ENCODE results near the gene PLEKHG4B. TPM values are rescaled to one million over a fixed set of nuclear protein-coding genes. Genes with fewer than 3 reads are reported as not detected.

Gene PLEKHG4B
- total RNA-seq, 1 experiment from 2014 or later: 44.3 TPM

DNA sequence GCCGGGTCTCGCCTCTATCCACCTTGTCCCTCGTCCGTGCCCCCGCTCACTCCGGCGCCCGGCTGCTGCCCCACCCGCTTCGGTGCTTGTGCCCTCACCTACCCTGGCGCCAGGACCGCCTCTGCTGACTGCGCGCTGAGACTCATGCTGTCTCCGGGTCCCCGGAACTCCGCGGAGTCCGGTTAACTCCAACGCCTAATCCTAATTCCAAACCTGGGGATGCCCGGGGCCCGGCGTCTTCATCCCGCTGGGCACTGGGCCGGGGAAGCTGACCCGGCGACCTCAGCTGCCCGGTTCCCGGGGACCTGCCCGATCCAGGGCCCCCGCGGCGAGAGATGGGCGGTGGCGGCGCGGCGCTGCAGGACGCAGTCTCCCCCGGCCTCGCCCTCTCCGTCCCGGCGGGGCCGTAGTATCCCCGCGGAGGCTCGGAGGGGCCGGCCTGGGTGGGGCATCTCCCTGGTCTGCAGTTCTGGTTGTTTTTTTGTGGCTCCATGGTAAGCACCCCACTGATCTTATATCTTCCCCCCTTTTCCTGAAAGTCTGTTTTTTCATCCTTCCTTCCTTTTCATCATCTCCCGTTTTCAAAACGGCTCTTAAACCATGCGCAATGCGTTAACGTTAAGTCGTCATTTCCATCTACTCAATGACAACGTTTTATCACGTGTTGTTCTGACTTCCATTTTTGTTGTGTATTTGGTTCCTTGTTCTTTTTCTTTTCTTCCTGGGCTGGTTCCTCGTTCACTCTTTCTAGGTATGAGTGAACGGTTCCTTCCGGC, 41.1 kb upstream of the PLEKHG4B start:
- H3K4ac ChIP-seq (ENCODE audit: low read depth, low read length): no peak overlapping the region
- H4K8ac ChIP-seq (replicated peaks; ENCODE audit: insufficient read length, low read depth, low read length): no peak overlapping the region
- no peaks in the 10 kb centered on the region for H4K20me1 ChIP-seq (ENCODE audit: control insufficient read depth, insufficient read depth, insufficient read length)
- TF ChIP-seq, protein P1, sequence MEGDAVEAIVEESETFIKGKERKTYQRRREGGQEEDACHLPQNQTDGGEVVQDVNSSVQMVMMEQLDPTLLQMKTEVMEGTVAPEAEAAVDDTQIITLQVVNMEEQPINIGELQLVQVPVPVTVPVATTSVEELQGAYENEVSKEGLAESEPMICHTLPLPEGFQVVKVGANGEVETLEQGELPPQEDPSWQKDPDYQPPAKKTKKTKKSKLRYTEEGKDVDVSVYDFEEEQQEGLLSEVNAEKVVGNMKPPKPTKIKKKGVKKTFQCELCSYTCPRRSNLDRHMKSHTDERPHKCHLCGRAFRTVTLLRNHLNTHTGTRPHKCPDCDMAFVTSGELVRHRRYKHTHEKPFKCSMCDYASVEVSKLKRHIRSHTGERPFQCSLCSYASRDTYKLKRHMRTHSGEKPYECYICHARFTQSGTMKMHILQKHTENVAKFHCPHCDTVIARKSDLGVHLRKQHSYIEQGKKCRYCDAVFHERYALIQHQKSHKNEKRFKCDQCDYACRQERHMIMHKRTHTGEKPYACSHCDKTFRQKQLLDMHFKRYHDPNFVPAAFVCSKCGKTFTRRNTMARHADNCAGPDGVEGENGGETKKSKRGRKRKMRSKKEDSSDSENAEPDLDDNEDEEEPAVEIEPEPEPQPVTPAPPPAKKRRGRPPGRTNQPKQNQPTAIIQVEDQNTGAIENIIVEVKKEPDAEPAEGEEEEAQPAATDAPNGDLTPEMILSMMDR (conservative IDR thresholded peaks at IDR 0.05): no peak
- no peaks in the 10 kb centered on the region for H3K9me3 ChIP-seq (ENCODE audit: control insufficient read depth, low read depth, low read length)
- peaks cover 20% of the 10 kb centered on the region for H3K23me2 ChIP-seq (ENCODE audit: insufficient read length, low read depth, low read length, poor library complexity, severe bottlenecking)
- peak overlapping the region; percentile 15 for H3K4me2 ChIP-seq (ENCODE audit: insufficient read depth, insufficient read length, low read length)
- H3K56ac ChIP-seq (ENCODE audit: insufficient read length, low read depth, low read length): no peak overlapping the region
- no peak overlapping the region; the same call in 1 of the 2 replicates for H3K14ac ChIP-seq (ENCODE audit: insufficient read depth, low read length)
- H3K27ac Mint-ChIP-seq: no peak overlapping the region
- no peak overlapping the region for H2BK15ac ChIP-seq (ENCODE audit: low read depth, low read length)
- H3K36me3 Mint-ChIP-seq (ENCODE audit: insufficient read depth in 1 of 3, low read depth in 3 of 3): no peaks in the 10 kb centered on the region
- peak; percentile 39 for DNase-seq
- H2BK12ac ChIP-seq (ENCODE audit: insufficient read length, low read depth, low read length): no peak overlapping the region
- H2AK5ac ChIP-seq (ENCODE audit: insufficient read length, low read length): no peak overlapping the region
- H3K27me3 Mint-ChIP-seq (ENCODE audit: low read depth): peaks cover 69% of the 10 kb centered on the region
- H3K4me1 Mint-ChIP-seq: peaks cover 24 to 34% of the 10 kb centered on the region in 2 experiments
- H3K18ac ChIP-seq (ENCODE audit: insufficient read length, low read depth, low read length): no peak overlapping the region
- no peak overlapping the region for H2BK20ac ChIP-seq (ENCODE audit: low read depth, low read length, poor library complexity, severe bottlenecking)
- H2AFZ ChIP-seq (ENCODE audit: low read length): no peak overlapping the region
- no peaks in the 10 kb centered on the region for H3K79me1 ChIP-seq (ENCODE audit: insufficient read depth, low read depth, low read length, poor library complexity, severe bottlenecking)
- H4K5ac ChIP-seq (ENCODE audit: insufficient read length, low read depth, low read length): no peak overlapping the region
- no peaks in the 10 kb centered on the region for H3K79me2 ChIP-seq (ENCODE audit: insufficient read depth, low read length)
- H2BK5ac ChIP-seq (ENCODE audit: insufficient read length, low read length): no peak overlapping the region
- no peak overlapping the region for H2BK120ac ChIP-seq (ENCODE audit: low read depth, low read length, poor library complexity, severe bottlenecking)
- WGBS (ENCODE audit: extremely low coverage, insufficient read length, low lambda C conversion rate): 100% methylated on average over 1 of the region's 60 CpGs
- no peak overlapping the region for H3K27ac ChIP-seq (ENCODE audit: insufficient read length, low read depth, low read length)
- no peak overlapping the region for H3K9ac ChIP-seq (ENCODE audit: extremely low read depth, insufficient read length, low read length)
- H3K4me3 Mint-ChIP-seq: peak overlapping the region in 1 of 2 experiments; percentile 41; a peak in 2 of 5 replicates
- peaks cover 24% of the 10 kb centered on the region; the same call in 1 of the 2 replicates for H3K27me3 ChIP-seq (ENCODE audit: insufficient read depth, low read length)
- no peaks in the 10 kb centered on the region for H3K4me1 ChIP-seq (ENCODE audit: insufficient read depth, low read length)
- no peak overlapping the region for H4K91ac ChIP-seq (ENCODE audit: insufficient read length, low read depth, low read length)
- no peak overlapping the region for H3K23ac ChIP-seq (ENCODE audit: insufficient read length, low read depth, low read length)
- H3T11ph ChIP-seq (ENCODE audit: low read length): no peak overlapping the region
- no peaks in the 10 kb centered on the region for H3K9me3 Mint-ChIP-seq

Data from H9 (cell line).